ENCODE data around the gene TPMT. TPM values are rescaled to one million over a fixed set of nuclear protein-coding genes. Genes with fewer than 3 reads are reported as not detected.

The TPMT gene
- total and polyA plus RNA-seq, 2 of the 13 experiments (the other 11 are each of a cell fraction or from before 2014, with no cell fraction given), result 11.1 to 22.8 TPM

DNA sequence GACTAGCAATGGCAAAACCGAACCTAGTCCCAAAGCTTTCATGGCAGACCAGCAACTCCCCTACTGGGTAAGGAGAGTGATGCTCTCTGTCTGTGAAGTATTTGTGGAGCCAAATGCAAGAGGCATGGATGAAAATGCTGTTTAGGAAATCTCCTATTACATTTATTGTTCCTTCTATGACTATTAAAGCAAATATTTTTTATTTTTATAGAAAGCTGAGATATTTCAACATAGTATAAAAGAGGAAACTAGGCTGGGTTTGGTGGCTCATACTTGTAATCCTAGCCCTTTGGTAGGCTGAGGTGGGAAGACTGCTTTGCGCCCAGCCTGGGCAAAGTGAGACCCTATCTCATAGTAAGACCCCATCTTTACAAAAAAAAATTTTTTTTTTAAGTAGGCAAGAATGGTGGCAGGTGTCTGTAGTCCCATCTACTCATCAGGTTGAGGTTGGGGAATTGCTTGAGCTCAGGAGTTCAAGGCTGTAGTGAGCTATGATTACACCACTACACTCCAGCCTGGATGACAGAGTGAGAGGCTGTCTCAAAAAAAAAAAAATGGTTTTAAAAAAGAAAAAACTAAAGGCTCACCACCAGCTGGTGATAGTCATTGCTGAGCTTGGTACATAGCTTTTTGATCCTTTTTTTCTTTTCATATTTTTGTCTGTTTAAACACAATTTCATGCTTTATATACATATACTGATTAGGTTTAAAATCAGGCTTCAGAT, 11.6 kb upstream of the TPMT start:
- intact Hi-C loops (cut with micrococcal nuclease; ENCODE audit: unreplicated experiment), result no loop called here
- no peaks in the 10 kb centered on the region for H3K27me3 ChIP-seq (ENCODE audit: control insufficient read depth in 1 of 2, insufficient read depth in 2 of 2, low read length in 2 of 2)
- no peak overlapping the region for H2AFZ ChIP-seq (ENCODE audit: low read length)
- no peaks in the 10 kb centered on the region for H4K20me1 ChIP-seq (ENCODE audit: insufficient read depth, low read length)
- CTCF ChIA-PET (ENCODE audit: low intra/inter-chr PET ratio, low total read pairs), result no interaction called here
- no peak overlapping the region for H3K4me2 ChIP-seq (ENCODE audit: low read depth, low read length)
- no TSS peak for BruUV-seq (replicated peaks)
- no peak overlapping the region for H3K4me3 ChIP-seq (replicated peaks in 1 of 3; ENCODE audit: insufficient read depth in 1 of 3, low read depth in 2 of 3, low read length in 3 of 3)
- in situ Hi-C loops (cut with HindIII; ENCODE audit: extremely low pct_ligation_motif_present, low pct_unique_long_range_greater_than_20kb), result no loop called here
- WGBS (ENCODE audit: low lambda C conversion rate), result 97% methylated on average over 2 of the region's 2 CpGs
- H3K9me3 ChIP-seq (ENCODE audit: low read length), result no peaks in the 10 kb centered on the region
- DNase-seq (ENCODE audit: low spot score) (no peak), ATAC-seq (no peak), FAIRE-seq (no peak)
- no peak overlapping the region for H3K9ac ChIP-seq (ENCODE audit: insufficient read depth, low read depth, low read length)
- H3K27ac ChIP-seq (ENCODE audit: extremely low read length, insufficient read depth, low read length), result no peak overlapping the region
- POLR2A ChIA-PET, result no interaction called here
- H3K4me1 ChIP-seq (ENCODE audit: insufficient read depth, low read length), result no peaks in the 10 kb centered on the region
- H3K79me2 ChIP-seq (ENCODE audit: insufficient read depth, low read length), result no peaks in the 10 kb centered on the region
- peaks cover 5 to 32% of the 10 kb centered on the region in 2 experiments; a peak in 4 of 5 replicates for H3K36me3 ChIP-seq (replicated peaks in 1 of 2; ENCODE audit: control insufficient read depth in 1 of 2, insufficient read depth in 2 of 2, low read length in 2 of 2)
- TF ChIP-seq, protein P1, sequence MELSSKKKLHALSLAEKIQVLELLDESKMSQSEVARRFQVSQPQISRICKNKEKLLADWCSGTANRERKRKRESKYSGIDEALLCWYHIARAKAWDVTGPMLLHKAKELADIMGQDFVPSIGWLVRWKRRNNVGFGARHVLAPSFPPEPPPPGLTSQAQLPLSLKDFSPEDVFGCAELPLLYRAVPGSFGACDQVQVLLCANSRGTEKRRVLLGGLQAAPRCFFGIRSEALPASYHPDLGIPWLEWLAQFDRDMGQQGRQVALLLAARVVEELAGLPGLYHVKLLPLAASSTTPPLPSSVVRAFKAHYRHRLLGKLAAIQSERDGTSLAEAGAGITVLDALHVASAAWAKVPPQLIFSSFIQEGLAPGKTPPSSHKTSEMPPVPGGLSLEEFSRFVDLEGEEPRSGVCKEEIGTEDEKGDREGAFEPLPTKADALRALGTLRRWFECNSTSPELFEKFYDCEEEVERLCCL (CRISPR knock-in tag; IDR thresholded peaks at IDR 0.05; ENCODE audit: borderline replicate concordance), result no peak
- no peak for TF ChIP-seq DPF2 (CRISPR knock-in tag; IDR thresholded peaks at IDR 0.05; ENCODE audit: borderline replicate concordance, low read depth)
- no peak for TF ChIP-seq JUN (CRISPR knock-in tag; IDR thresholded peaks at IDR 0.05)
- no peak for TF ChIP-seq PHF21A (CRISPR knock-in tag; IDR thresholded peaks at IDR 0.05)
- TF ChIP-seq, protein P2, sequence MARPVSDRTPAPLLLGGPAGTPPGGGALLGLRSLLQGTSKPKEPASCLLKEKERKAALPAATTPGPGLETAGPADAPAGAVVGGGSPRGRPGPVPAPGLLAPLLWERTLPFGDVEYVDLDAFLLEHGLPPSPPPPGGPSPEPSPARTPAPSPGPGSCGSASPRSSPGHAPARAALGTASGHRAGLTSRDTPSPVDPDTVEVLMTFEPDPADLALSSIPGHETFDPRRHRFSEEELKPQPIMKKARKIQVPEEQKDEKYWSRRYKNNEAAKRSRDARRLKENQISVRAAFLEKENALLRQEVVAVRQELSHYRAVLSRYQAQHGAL (CRISPR knock-in tag; IDR thresholded peaks at IDR 0.05; ENCODE audit: not compliant biosample characterization), result no peak
- no peak for TF ChIP-seq KLF6 (CRISPR knock-in tag; IDR thresholded peaks at IDR 0.05)
- no peak for TF ChIP-seq ZNF761 (CRISPR knock-in tag; conservative IDR thresholded peaks at IDR 0.05)
- no peak for TF ChIP-seq SIX1 (CRISPR knock-in tag; IDR thresholded peaks at IDR 0.05; ENCODE audit: borderline replicate concordance)
- no peak for TF ChIP-seq RBAK (CRISPR knock-in tag; IDR thresholded peaks at IDR 0.05)
- no peak for TF ChIP-seq ZNF337 (CRISPR knock-in tag; IDR thresholded peaks at IDR 0.05; ENCODE audit: borderline replicate concordance, low read depth)
- no peak for TF ChIP-seq XBP1 (CRISPR knock-in tag; IDR thresholded peaks at IDR 0.05)
- TF ChIP-seq, protein P3, sequence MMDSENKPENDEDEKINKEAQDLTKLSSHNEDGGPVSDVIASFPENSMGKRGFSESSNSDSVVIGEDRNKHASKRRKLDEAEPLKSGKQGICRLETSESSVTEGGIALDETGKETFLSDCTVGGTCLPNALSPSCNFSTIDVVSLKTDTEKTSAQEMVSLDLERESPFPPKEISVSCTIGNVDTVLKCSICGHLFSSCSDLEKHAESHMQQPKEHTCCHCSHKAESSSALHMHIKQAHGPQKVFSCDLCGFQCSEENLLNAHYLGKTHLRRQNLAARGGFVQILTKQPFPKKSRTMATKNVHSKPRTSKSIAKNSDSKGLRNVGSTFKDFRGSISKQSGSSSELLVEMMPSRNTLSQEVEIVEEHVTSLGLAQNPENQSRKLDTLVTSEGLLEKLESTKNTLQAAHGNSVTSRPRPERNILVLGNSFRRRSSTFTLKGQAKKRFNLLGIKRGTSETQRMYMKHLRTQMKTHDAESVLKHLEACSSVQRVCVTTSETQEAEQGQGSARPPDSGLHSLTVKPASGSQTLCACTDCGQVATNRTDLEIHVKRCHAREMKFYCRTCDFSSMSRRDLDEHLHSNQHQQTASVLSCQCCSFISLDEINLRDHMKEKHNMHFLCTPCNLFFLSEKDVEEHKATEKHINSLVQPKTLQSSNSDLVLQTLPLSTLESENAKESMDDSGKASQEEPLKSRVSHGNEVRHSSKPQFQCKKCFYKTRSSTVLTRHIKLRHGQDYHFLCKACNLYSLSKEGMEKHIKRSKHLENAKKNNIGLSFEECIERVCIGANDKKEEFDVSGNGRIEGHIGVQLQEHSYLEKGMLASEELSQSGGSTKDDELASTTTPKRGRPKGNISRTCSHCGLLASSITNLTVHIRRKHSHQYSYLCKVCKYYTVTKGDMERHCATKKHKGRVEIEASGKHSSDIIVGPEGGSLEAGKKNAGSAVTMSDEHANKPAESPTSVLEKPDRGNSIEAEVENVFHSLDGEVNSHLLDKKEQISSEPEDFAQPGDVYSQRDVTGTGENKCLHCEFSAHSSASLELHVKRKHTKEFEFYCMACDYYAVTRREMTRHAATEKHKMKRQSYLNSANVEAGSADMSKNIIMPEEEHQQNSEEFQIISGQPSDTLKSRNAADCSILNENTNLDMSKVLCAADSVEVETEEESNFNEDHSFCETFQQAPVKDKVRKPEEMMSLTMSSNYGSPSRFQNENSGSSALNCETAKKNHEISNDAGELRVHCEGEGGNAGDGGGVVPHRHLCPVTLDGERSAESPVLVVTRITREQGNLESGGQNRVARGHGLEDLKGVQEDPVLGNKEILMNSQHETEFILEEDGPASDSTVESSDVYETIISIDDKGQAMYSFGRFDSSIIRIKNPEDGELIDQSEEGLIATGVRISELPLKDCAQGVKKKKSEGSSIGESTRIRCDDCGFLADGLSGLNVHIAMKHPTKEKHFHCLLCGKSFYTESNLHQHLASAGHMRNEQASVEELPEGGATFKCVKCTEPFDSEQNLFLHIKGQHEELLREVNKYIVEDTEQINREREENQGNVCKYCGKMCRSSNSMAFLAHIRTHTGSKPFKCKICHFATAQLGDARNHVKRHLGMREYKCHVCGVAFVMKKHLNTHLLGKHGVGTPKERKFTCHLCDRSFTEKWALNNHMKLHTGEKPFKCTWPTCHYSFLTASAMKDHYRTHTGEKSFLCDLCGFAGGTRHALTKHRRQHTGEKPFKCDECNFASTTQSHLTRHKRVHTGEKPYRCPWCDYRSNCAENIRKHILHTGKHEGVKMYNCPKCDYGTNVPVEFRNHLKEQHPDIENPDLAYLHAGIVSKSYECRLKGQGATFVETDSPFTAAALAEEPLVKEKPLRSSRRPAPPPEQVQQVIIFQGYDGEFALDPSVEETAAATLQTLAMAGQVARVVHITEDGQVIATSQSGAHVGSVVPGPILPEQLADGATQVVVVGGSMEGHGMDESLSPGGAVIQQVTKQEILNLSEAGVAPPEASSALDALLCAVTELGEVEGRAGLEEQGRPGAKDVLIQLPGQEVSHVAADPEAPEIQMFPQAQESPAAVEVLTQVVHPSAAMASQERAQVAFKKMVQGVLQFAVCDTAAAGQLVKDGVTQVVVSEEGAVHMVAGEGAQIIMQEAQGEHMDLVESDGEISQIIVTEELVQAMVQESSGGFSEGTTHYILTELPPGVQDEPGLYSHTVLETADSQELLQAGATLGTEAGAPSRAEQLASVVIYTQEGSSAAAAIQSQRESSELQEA (CRISPR knock-in tag; IDR thresholded peaks at IDR 0.05; ENCODE audit: not compliant biosample characterization), result no peak

Data from HepG2 (cell line).